ENCODE results near the gene GLRA1. TPM values are rescaled to one million over a fixed set of nuclear protein-coding genes. Genes with fewer than 3 reads are reported as not detected.

Gene GLRA1
- polyA plus RNA-seq, 1 donor (not counting 4 experiments of a cell fraction or from before 2014, with no cell fraction given) = not detected

GRCh38 chr5:151901611-151902010 is 23.0 kb downstream of the GLRA1 start:
- Histone ChIP-seq H4K20me1 (ENCODE audit: control insufficient read depth, extremely low read depth, insufficient read depth, low read length) (no peaks in the 10 kb centered on the region), H3K4me2 (ENCODE audit: control insufficient read depth, extremely low read depth, insufficient read depth, low read depth, low read length) (no peak overlapping the region), H3K27me3 (ENCODE audit: control insufficient read depth, extremely low read depth, insufficient read depth, low read length) (no peaks in the 10 kb centered on the region), H3K9ac (ENCODE audit: control insufficient read depth, extremely low read depth, insufficient read depth, low read length) (no peak overlapping the region), H3K9me3 (ENCODE audit: control insufficient read depth, low read depth, low read length) (no peaks in the 10 kb centered on the region), H2AFZ (ENCODE audit: control insufficient read depth, low read length) (no peak overlapping the region), H3K27ac (ENCODE audit: control insufficient read depth, insufficient read depth, low read length) (no peak overlapping the region), H3K4me3 (ENCODE audit: control insufficient read depth in 2 of 3, extremely low read depth in 1 of 3, insufficient read depth in 2 of 3, low read depth in 1 of 3, low read length in 3 of 3) (no peak overlapping the region), H3K79me2 (ENCODE audit: control insufficient read depth, insufficient read depth, low read length) (no peaks in the 10 kb centered on the region), H3K36me3 (ENCODE audit: control insufficient read depth in 2 of 2, extremely low read depth in 1 of 2, insufficient read depth in 2 of 2, low read length in 2 of 2) (no peaks in the 10 kb centered on the region), H3K4me1 (ENCODE audit: control insufficient read depth, extremely low read depth, insufficient read depth, low read length) (peaks cover 8% of the 10 kb centered on the region), H3K9me1 (ENCODE audit: control insufficient read depth, extremely low read depth, insufficient read depth, low read length) (no peaks in the 10 kb centered on the region)
- DNase-seq (ENCODE audit: low read depth, low spot score) (no peak), FAIRE-seq (no peak)
- no peak for TF ChIP-seq EZH2 (IDR thresholded peaks at IDR 0.05; ENCODE audit: low read length)
- no peak for TF ChIP-seq CTCF (optimal IDR thresholded peaks at IDR 0.05 in 1 of 3, IDR thresholded peaks at IDR 0.05 in 1 of 3, conservative IDR thresholded peaks at IDR 0.05 in 1 of 3; ENCODE audit: extremely low read depth in 1 of 3, insufficient read depth in 2 of 3, low read length in 3 of 3)
- dilution Hi-C loops (cut with MboI; ENCODE audit: extremely low pct_ligation_motif_present, low sequenced_read_pairs) = no loop called here

- Histone ChIP-seq H3K9ac (ENCODE audit: control insufficient read depth, extremely low read depth, insufficient read depth, low read length) (no peak overlapping the region), H3K9me3 (ENCODE audit: control insufficient read depth, low read depth, low read length) (no peaks in the 10 kb centered on the region), H3K4me2 (ENCODE audit: control insufficient read depth, extremely low read depth, insufficient read depth, low read depth, low read length) (no peak overlapping the region), H3K4me3 (ENCODE audit: control insufficient read depth in 2 of 3, extremely low read depth in 1 of 3, insufficient read depth in 2 of 3, low read depth in 1 of 3, low read length in 3 of 3) (no peak overlapping the region), H2AFZ (ENCODE audit: control insufficient read depth, low read length) (no peak overlapping the region), H3K9me1 (ENCODE audit: control insufficient read depth, extremely low read depth, insufficient read depth, low read length) (no peaks in the 10 kb centered on the region), H3K27me3 (ENCODE audit: control insufficient read depth, extremely low read depth, insufficient read depth, low read length) (no peaks in the 10 kb centered on the region), H4K20me1 (ENCODE audit: control insufficient read depth, extremely low read depth, insufficient read depth, low read length) (no peaks in the 10 kb centered on the region), H3K79me2 (ENCODE audit: control insufficient read depth, insufficient read depth, low read length) (no peaks in the 10 kb centered on the region), H3K27ac (ENCODE audit: control insufficient read depth, insufficient read depth, low read length) (no peak overlapping the region), H3K36me3 (ENCODE audit: control insufficient read depth in 2 of 2, extremely low read depth in 1 of 2, insufficient read depth in 2 of 2, low read length in 2 of 2) (no peaks in the 10 kb centered on the region), H3K4me1 (ENCODE audit: control insufficient read depth, extremely low read depth, insufficient read depth, low read length) (peaks cover 14% of the 10 kb centered on the region)
- FAIRE-seq (no peak), DNase-seq (ENCODE audit: low read depth, low spot score) (no peak)
- dilution Hi-C loops (cut with MboI; ENCODE audit: extremely low pct_ligation_motif_present, low sequenced_read_pairs) = no loop called here
- no peak for TF ChIP-seq CTCF (optimal IDR thresholded peaks at IDR 0.05 in 1 of 3, IDR thresholded peaks at IDR 0.05 in 1 of 3, conservative IDR thresholded peaks at IDR 0.05 in 1 of 3; ENCODE audit: extremely low read depth in 1 of 3, insufficient read depth in 2 of 3, low read length in 3 of 3)
- TF ChIP-seq EZH2 (IDR thresholded peaks at IDR 0.05; ENCODE audit: low read length) = no peak
Observed at GRCh38 chr5:151900891-151901290, 23.8 kb downstream of the GLRA1 start.
